GM19372 (cell line): ENCODE measurements around the gene GRIP2.

Experiments used
- ATAC-seq: cut with Tn5 transposase; IDR thresholded peaks from one replicate; pipeline ENCODE4 v1.9.1; 2021; ENCODE audit warnings: mild to moderate bottlenecking, low read depth, moderate library complexity; ENCODE audit not compliant: unreplicated experiment

GRIP2 gene

DNA sequence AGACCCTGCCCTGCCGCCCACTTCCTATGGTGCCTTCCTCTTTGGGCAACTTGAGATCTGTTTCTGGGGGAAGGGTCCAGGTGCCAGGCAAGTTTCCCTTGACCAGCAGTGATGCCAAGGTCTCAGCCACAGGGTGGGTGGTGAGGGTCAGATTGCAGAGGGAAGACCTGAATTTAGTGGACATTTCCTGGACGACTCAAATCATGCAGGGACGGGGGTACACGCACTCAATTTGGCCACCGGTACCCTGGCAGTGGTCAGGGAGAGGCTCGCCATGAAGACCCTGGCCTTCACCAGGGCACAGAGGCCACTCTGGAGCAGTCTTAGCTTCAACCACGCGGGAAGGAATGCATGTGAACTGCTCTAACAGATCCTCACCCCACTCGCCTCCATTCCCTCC lies 1.5 kb upstream of the GRIP2 start:
- ATAC-seq = no peak

- no peak for ATAC-seq
Observed at GRCh38 chr3:14540821-14541385, 761 bp upstream of the GRIP2 start.

DNA sequence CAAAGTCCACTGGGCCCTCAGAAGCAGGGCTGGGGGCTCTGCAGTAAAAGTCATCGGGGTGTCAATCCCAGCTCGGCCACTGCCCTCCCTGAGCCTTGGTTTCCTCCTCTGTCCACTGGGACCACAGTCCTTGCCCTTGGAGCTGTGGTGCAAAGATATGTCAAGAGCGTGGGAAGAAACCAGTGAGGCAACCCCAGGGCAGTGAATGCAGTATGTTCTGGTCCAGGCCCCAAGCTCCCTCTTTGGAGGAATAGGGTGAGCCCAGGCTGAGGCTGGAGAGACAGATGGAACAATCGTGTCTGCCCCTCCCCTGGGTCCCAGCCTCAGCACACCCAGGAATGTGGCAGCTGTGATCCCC lies 779 bp downstream of the GRIP2 start:
- no peak for ATAC-seq

DNA sequence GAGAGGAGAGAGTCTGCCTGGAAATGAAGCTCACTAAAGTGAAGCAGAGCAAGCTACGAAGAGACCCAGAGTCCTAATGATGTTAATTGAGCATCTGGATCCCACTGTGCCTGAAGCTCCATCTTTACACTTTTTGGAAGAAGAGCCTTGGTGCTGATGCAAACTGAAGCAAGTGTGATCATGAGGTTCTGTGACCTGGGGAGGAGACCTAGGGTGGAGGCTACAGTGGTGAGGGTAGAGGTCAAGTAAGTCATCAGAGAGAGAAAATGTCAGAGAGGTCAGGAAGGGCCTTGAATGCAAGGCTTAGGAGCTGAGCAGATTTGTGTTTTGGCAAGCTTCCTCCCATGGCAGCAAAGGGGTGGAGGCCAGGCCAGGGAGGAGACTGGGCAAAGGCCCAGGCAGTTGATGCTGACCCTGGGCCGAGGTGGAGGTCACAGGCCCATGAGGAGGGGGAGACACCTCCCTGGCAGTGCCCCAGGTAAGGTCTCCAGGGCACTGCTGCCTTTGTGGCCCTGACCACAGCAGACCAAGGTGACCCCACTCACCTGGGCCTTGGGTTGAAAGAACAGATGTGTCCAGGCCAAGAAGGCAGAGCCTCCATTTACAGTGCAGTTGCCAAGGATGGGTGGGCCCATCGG lies 1.6 kb downstream of the GRIP2 start:
- no peak for ATAC-seq

DNA sequence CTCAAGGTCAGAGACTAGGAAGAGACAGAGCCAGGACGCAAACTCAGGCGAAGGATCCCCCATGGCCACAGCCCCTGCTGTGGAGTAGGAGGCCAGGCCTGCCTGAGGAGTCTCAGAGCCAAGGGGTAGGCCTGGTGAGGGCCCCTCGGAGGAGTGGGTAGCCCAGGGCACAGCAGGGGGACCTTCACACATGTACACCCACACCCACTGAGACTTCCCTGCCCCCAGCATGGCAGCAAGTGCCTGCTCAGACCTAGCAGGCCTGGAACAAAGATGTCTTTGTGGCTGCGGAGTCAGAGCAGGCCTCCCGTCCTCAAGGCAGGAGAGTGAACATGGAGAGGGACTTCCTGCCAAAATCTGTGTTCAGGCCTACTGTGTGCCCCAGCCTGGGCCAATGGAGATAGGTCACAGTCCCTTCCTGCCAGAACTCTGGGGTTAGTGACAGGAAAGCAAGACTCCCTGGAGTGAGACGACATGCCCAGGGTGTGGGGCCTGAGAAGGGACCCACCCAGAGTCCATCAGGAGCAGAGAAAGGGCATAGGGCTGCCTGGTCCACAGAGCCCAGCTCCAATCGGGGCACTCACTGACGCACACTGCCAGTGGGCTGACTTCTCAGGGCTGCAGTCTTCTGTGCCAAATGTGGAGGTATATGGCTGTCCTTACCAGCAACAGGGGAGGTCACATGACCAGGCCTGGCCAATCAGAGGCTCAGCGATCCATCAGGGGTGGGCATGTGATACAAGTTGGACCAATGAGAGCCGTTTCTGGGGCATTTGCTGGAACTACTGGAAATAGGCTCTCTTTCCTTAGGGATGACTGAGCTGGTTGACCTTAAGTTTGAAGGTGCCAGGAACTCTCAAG lies 2.3 kb downstream of the GRIP2 start:
- no peak for ATAC-seq

- no peak for ATAC-seq
Observed at GRCh38 chr3:14536837-14537589, 3.1 kb downstream of the GRIP2 start.

DNA sequence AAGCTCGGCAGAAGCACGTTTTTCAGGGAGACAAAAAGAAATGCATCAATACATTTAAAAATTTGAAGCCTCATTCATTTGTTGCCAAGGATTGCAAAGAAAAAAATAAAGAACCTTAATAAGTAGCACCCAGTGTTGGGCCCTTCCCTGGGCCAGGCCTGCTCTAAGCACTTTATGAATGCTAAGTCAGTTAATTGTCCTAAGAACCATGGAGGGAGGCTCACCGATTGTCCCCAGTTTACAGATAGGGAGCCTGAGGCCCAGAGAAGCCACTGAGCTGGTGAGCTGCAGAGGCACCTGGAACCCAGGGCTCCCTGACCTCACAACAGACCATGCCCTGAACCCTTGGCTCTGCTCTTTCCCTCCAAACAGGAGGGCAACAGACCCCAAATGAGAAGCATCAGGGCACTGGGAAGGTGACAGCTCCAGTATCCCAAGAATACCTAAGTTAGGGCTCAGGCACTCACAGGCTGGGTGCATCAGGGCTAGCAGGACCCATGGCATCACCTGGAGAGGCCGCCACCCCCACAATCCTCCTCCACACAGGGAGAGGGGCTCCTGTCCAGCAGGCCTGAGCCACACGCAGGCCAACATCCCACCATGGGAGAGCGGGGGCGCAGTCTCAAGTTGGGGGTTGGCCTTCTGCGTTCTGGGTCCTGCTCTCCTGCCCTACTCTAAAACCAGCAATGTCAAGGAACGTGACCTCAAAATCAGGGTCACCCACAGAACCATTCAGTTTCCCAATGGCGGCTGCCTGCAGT lies 3.9 kb downstream of the GRIP2 start:
- no peak for ATAC-seq

DNA sequence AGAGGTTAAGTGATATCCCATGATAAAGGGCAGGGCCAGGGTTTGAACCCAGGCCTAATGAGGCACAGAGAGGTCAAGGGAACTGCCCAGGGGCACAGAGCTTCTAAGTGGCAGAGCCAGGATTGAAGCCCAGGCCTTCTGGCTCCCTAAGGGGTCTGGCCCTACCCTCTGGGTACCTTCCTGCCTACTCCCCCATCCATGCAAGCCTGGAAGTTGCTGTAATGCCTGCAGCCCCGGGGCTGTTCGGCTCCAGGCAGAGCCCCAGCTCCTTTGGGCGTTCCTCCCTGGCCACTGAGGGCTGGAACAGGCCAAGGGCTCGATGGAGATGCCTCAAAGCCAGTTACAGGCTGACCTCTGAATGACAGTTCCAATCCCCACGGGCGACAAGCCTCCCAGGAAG lies 4.5 kb downstream of the GRIP2 start:
- ATAC-seq = no peak

- ATAC-seq = no peak
Observed at GRCh38 chr3:14534516-14535191, 5.5 kb downstream of the GRIP2 start.

DNA sequence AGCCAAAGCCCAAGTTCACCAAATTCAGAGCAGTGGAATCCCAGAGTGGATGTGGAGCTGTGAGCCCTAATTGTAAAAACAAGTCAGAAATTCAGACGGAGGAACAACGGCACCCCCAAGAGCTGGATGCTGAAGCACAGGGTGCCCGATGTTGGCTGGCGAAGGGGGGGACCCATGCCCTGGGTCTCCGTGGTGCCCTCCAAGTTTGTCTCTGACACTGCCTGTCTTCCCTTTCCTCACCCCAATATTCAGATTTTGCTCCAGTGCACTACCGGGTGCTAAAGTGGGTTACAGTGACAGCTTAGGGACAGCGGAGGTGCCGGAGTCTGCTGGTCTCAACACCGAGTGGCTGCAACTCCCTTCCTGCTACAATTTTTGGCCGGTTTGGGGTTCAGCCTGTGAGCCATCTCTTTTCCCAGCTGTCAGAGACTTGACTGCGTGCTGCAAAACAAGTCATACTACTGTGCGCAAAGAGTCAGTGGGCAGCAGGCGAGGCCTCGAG lies 6.6 kb downstream of the GRIP2 start:
- no peak for ATAC-seq

GRCh38 chr3:14532691-14533456 lies 7.3 kb downstream of the GRIP2 start:
- ATAC-seq = no peak

GRCh38 chr3:14531856-14532395 lies 8.2 kb downstream of the GRIP2 start:
- no peak for ATAC-seq

DNA sequence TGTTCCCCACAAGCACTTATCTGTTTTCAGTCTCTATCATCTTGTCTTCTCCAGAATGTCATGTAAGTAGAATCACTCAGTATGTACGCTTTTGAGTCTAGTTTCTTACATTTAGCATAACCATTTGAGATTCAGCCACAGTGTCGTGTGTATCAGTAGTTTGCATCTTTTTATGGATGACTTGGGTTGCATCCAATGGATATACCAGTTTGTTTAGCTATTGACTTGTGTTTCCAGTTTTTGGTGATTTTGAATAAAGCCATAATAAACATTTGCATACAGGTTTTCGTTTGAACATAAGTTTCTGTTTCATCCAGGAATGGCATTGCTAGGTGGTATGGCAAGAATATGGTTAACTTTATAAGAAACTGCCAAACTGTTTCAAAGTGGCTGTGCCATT lies 12.1 kb downstream of the GRIP2 start:
- ATAC-seq = no peak

GRCh38 chr3:14525685-14526631 lies 14.2 kb downstream of the GRIP2 start:
- no peak for ATAC-seq

GRCh38 chr3:14524920-14525660 lies 15.1 kb downstream of the GRIP2 start:
- no peak for ATAC-seq

DNA sequence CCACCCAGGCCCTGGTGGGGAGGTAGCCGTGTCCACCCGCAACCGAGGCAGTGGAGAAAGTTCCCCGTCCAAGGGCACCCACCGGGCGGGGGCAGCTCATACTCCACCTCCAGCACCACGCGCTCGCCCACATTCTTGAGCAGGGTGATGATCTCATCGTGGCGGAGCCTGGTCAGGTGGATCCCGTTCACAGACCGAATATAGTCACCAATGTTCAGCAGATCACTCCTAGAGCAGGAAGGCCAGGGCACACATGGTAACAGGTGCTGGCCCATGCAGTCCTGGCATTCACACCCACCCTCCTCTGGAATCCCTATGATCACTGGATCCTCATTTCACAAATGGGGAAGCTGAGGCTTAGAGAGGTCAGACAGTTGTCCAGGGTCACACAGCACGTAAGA lies 15.8 kb downstream of the GRIP2 start:
- no peak for ATAC-seq

DNA sequence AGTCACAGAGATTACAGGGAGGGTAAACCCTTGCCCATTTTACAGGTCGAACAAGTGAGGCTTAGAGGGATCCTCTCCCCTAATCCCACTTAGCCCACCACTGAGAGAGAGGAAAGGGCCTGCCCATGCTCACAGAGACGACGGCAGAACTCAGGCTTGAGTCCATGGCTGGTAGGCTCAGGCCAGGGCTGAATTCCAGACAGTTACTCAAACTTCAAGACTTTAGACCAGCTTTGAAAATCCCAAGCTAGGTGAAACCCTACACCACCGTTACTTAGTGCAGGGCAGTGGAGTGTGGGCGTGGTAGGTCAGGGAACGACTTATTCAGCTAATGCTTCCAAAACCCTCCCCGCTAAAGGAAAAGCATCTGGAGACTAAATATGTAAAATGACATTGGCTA lies 16.4 kb downstream of the GRIP2 start:
- ATAC-seq = no peak
